ENCODE results near the gene IL15RA. TPM values are rescaled to one million over a fixed set of nuclear protein-coding genes. Genes with fewer than 3 reads are reported as not detected.
A peak's percentile ranks its signal among the peaks of the same experiment; 100 is the strongest.

IL15RA gene
- total and polyA plus RNA-seq, 12 donors: 2.8 to 55.8 (median 10.0) TPM

GRCh38 chr10:5970527-5970926 lies 6.8 kb downstream of the IL15RA start:
- H3K4me1 ChIP-seq (replicated peaks in 1 of 2): peaks cover 0 to 7% of the 10 kb centered on the region in 2 donors
- TF ChIP-seq, protein P1, sequence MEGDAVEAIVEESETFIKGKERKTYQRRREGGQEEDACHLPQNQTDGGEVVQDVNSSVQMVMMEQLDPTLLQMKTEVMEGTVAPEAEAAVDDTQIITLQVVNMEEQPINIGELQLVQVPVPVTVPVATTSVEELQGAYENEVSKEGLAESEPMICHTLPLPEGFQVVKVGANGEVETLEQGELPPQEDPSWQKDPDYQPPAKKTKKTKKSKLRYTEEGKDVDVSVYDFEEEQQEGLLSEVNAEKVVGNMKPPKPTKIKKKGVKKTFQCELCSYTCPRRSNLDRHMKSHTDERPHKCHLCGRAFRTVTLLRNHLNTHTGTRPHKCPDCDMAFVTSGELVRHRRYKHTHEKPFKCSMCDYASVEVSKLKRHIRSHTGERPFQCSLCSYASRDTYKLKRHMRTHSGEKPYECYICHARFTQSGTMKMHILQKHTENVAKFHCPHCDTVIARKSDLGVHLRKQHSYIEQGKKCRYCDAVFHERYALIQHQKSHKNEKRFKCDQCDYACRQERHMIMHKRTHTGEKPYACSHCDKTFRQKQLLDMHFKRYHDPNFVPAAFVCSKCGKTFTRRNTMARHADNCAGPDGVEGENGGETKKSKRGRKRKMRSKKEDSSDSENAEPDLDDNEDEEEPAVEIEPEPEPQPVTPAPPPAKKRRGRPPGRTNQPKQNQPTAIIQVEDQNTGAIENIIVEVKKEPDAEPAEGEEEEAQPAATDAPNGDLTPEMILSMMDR (IDR thresholded peaks at IDR 0.05): no peak
- no peak for TF ChIP-seq POLR2A (IDR thresholded peaks at IDR 0.05)
- intact Hi-C loops (cut with DNase I): no loop called here
- H3K9me3 ChIP-seq (replicated peaks in 1 of 3): no peaks in the 10 kb centered on the region
- H3K27me3 ChIP-seq: no peaks in the 10 kb centered on the region
- no peak overlapping the region for H3K4me3 ChIP-seq
- H3K36me3 ChIP-seq (replicated peaks in 1 of 2): no peaks in the 10 kb centered on the region
- peak overlapping the region in 1 of 5 donors; percentile 40 for H3K27ac ChIP-seq
- DNase-seq: no peak
- 84 to 96% (median 93%) methylated on average over 3 of the region's 3 CpGs for WGBS, 4 donors

DNA sequence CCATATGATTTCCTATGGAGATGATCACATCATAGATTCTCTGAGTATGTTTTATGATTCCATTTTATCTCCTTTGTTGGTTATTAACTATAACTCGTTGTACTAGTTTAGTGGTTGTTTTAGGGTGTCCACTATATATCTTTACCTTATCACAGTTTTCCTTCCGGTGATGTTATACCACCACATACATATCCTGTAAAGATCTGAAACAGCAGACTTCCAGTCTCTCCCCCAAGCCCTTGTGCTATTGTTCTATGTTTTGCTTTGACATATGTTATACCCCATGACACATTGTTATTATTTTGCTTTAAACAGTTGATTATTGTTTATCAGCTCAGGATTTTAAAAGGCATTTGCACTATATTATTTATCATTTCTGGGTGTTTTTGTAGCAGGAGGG lies 7.3 kb downstream of the IL15RA start:
- no peak overlapping the region for H3K4me3 ChIP-seq
- WGBS, 4 donors: 84 to 96% (median 90%) methylated on average over 2 of the region's 2 CpGs
- DNase-seq: no peak
- no peaks in the 10 kb centered on the region for H3K27me3 ChIP-seq
- no peaks in the 10 kb centered on the region for H3K9me3 ChIP-seq (replicated peaks in 1 of 3)
- peaks cover 0 to 7% of the 10 kb centered on the region in 2 donors for H3K4me1 ChIP-seq (replicated peaks in 1 of 2)
- H3K27ac ChIP-seq: no peak overlapping the region
- no peak for TF ChIP-seq POLR2A (IDR thresholded peaks at IDR 0.05)
- TF ChIP-seq, protein P1 (IDR thresholded peaks at IDR 0.05): no peak
- intact Hi-C loops (cut with DNase I): no loop called here
- H3K36me3 ChIP-seq (replicated peaks in 1 of 2): no peaks in the 10 kb centered on the region

GRCh38 chr10:5968681-5969453 lies 8.5 kb downstream of the IL15RA start:
- Histone ChIP-seq H3K4me1 (replicated peaks in 1 of 2) (peaks cover 0 to 7% of the 10 kb centered on the region in 2 donors), H3K27me3 (no peaks in the 10 kb centered on the region), H3K27ac (no peak overlapping the region), H3K36me3 (replicated peaks in 1 of 2) (no peaks in the 10 kb centered on the region), H3K4me3 (no peak overlapping the region), H3K9me3 (replicated peaks in 1 of 3) (no peaks in the 10 kb centered on the region)
- intact Hi-C loops (cut with DNase I): no loop called here
- DNase-seq: peak in 3 of 7 donors; percentile 9 to 47 (median 17)
- WGBS, 4 donors: 93 to 95% (median 94%) methylated on average over 9 of the region's 9 CpGs
- no peak for TF ChIP-seq POLR2A (IDR thresholded peaks at IDR 0.05)
- TF ChIP-seq, protein P1 (IDR thresholded peaks at IDR 0.05): no peak

- no peak overlapping the region for H3K27ac ChIP-seq
- intact Hi-C loops (cut with DNase I): no loop called here
- no peaks in the 10 kb centered on the region for H3K9me3 ChIP-seq (replicated peaks in 1 of 3)
- DNase-seq: peak in 3 of 7 donors; percentile 4 to 43 (median 13)
- H3K36me3 ChIP-seq (replicated peaks in 1 of 2): no peaks in the 10 kb centered on the region
- peaks cover 0 to 7% of the 10 kb centered on the region in 2 donors for H3K4me1 ChIP-seq (replicated peaks in 1 of 2)
- TF ChIP-seq, protein P1 (IDR thresholded peaks at IDR 0.05): no peak
- no peak for TF ChIP-seq POLR2A (IDR thresholded peaks at IDR 0.05)
- WGBS, 4 donors: 92 to 97% (median 95%) methylated on average over 5 of the region's 5 CpGs
- no peak overlapping the region for H3K4me3 ChIP-seq
- H3K27me3 ChIP-seq: no peaks in the 10 kb centered on the region
Measured at GRCh38 chr10:5968037-5968680, 9.2 kb downstream of the IL15RA start.

All from adrenal gland (tissue), 12 donors.